HFFc6 (cell line): ENCODE measurements around the gene ADA. TPM values are rescaled to one million over a fixed set of nuclear protein-coding genes. Genes with fewer than 3 reads are reported as not detected.
"Not testable (repeated sequence)": the region's sequence is repeated elsewhere in the genome, so short reads cannot be mapped to it uniquely, and the experiment has no call there.

ENCODE experiments used
- DNase-seq: peaks from one replicate; pipeline ENCODE4 v3.0.0-alpha.2; 2018
- H3K27ac Mint-ChIP-seq: 2 replicates; pipeline ENCODE4 v1.8.0; 2020; ENCODE audit warnings: mild to moderate bottlenecking, mixed read lengths
- H3K27me3 Mint-ChIP-seq: 2 replicates; pipeline ENCODE4 v1.8.0; 2021; ENCODE audit warnings: mild to moderate bottlenecking, moderate library complexity, mixed read lengths; ENCODE audit not compliant: insufficient read depth
- H3K36me3 Mint-ChIP-seq: 2 replicates; pipeline ENCODE4 v1.8.0; 2021; ENCODE audit warnings: low read depth, mixed read lengths
- H3K4me1 Mint-ChIP-seq: 2 replicates; pipeline ENCODE4 v1.8.0; 2020; ENCODE audit warnings: low read depth, mixed read lengths
- H3K4me3 Mint-ChIP-seq: 2 replicates; pipeline ENCODE4 v1.8.0; 2020; ENCODE audit warnings: mild to moderate bottlenecking, moderate library complexity, mixed read lengths
- H3K9me3 Mint-ChIP-seq: 2 replicates; pipeline ENCODE4 v1.8.0; 2020; ENCODE audit warnings: mild to moderate bottlenecking, mixed read lengths
- CTCF ChIP-seq: fragments of 200-600 bp; sonication (generic); IDR thresholded peaks from 2 replicates; pipeline ENCODE4 v1.5.0; 2021; ENCODE audit warnings: antibody characterized with exemption, mild to moderate bottlenecking
- long read RNA-seq: library from polyadenylated mRNA; unstranded; transcript quantifications from one replicate; pipeline ENCODE4 v2.0.0, GENCODE V29; 2019
- total RNA-seq, 6 experiments: library from RNA; stranded (reverse); fragmentation: NEBNext Ultra II Directional; extraction: Animal tissue kit (Norgen Biotek cat#: 25700); gene quantifications; 2 replicates in 1 of 6; 3 replicates in 5 of 6; pipeline ENCODE4 v1.2.3, GENCODE V29; 2021

Gene ADA
- 10 to 100 TPM; 11.0 to 15.9 (median 12.7) TPM for total RNA-seq
- long read RNA-seq, transcript ADA-201 (12 exons, 1,539 nt), result major isoform, 30 of 38 reads
- long read RNA-seq, partial matches to known transcripts, result 0 of 38 reads
- long read RNA-seq, other reads (novel, unspliced or antisense), result 5 of 38 reads

- Mint-ChIP-seq H3K9me3 (peaks cover 4% of the 10 kb centered on the region; the same call in 1 of the 2 replicates), H3K27me3 (peaks cover 3% of the 10 kb centered on the region), H3K4me3 (peak within 1 kb of the TSS; percentile 92), H3K36me3 (0 out of 2 replicates have a peak, but pooled peaks cover 11% of the 10 kb centered on the region), H3K27ac (peak within 1 kb of the TSS; percentile 58), H3K4me1 (peaks cover 24% of the 10 kb centered on the region)
- DNase-seq, result no peak
- peak; percentile 18; the same call in 1 of the 2 replicates for TF ChIP-seq CTCF
Observed at GRCh38 chr20:44651684-44652423, at the start of gene ADA. Gene ADA, minus strand, starts transcription at chr20:44651699. Its CDS starts 92 bp downstream, at chr20:44651607.

GRCh38 chr20:44700306-44700705 is 48.8 kb upstream of the ADA start:
- H3K4me1 Mint-ChIP-seq, result peaks cover 74% of the 10 kb centered on the region
- TF ChIP-seq CTCF, result no peak
- no peak overlapping the region for H3K4me3 Mint-ChIP-seq
- no peak for DNase-seq
- peaks cover 3% of the 10 kb centered on the region for H3K27me3 Mint-ChIP-seq
- peaks cover 6% of the 10 kb centered on the region; the same call in 1 of the 2 replicates for H3K9me3 Mint-ChIP-seq
- no peak overlapping the region for H3K27ac Mint-ChIP-seq
- 0 out of 2 replicates have a peak, but pooled peaks cover 6% of the 10 kb centered on the region for H3K36me3 Mint-ChIP-seq

DNA sequence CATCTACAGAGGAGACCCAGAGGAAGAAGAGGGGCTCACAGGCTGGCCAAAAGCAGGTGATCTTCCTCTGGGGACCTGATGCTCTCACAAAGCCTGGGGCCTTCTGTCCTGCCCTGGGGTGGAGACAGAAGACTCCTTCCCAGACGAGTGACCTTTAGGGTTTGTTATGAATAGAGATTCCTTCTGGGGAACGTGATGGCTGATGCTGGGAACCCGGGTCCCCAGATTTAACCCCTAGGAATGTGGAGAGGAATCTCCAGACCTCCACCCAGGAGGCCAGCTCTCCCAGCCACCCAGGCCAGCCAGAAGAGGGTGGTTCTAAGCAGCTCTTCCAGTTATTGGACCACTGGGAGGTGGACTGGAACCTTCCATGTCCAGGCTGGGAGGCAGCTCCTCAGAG is 46.9 kb upstream of the ADA start:
- 0 out of 2 replicates have a peak, but pooled peaks cover 6% of the 10 kb centered on the region for H3K36me3 Mint-ChIP-seq
- peaks cover 74% of the 10 kb centered on the region for H3K4me1 Mint-ChIP-seq
- peaks cover 6% of the 10 kb centered on the region; the same call in 1 of the 2 replicates for H3K9me3 Mint-ChIP-seq
- H3K4me3 Mint-ChIP-seq, result no peak overlapping the region
- TF ChIP-seq CTCF, result no peak
- no peak for DNase-seq
- H3K27ac Mint-ChIP-seq, result no peak overlapping the region; the same call in 1 of the 2 replicates
- peaks cover 3% of the 10 kb centered on the region for H3K27me3 Mint-ChIP-seq

DNA sequence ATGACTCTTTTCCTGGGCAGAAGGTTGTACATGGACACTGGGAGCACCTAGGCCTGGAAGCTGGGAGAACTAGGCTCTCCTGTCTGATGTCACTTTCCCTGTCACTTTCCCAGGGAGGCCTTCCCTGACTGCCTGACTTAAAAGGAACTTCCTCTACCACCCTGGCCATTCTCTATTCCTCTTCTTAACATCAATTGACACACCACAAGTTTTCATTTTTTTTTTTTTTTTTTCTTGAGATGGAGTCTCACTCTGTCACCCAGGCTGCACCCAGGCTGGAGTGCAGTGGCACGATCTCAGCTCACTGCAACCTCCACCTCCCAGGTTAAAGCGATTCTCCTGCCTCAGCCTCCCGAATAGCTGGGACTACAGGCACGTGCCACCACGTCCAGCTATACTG is 45.5 kb upstream of the ADA start:
- H3K27me3 Mint-ChIP-seq, H3K9me3 Mint-ChIP-seq, H3K4me3 Mint-ChIP-seq, DNase-seq, H3K36me3 Mint-ChIP-seq, H3K27ac Mint-ChIP-seq: not testable (repeated sequence)
- H3K4me1 Mint-ChIP-seq, result peaks cover 76% of the 10 kb centered on the region

- H3K36me3 Mint-ChIP-seq, result peaks cover 13% of the 10 kb centered on the region
- peaks cover 76% of the 10 kb centered on the region for H3K4me1 Mint-ChIP-seq
- peaks cover 3% of the 10 kb centered on the region for H3K27me3 Mint-ChIP-seq
- TF ChIP-seq CTCF, result peak; percentile 41; the same call in 1 of the 2 replicates
- peak overlapping the region; percentile 39; the same call in 1 of the 2 replicates for H3K4me3 Mint-ChIP-seq
- peaks cover 12% of the 10 kb centered on the region for H3K9me3 Mint-ChIP-seq
- no peak for DNase-seq
- peak overlapping the region; percentile 73 for H3K27ac Mint-ChIP-seq
Observed at GRCh38 chr20:44696315-44696714, 44.8 kb upstream of the ADA start.
